NCI-H748 (cell line): ENCODE measurements around the gene ACAN.

ENCODE experiments used
- DNase-seq: peaks from one replicate; lab custom pipeline; 2025; ENCODE audit not compliant: unreplicated experiment; lab: John Stamatoyannopoulos, UW

The ACAN gene

DNA sequence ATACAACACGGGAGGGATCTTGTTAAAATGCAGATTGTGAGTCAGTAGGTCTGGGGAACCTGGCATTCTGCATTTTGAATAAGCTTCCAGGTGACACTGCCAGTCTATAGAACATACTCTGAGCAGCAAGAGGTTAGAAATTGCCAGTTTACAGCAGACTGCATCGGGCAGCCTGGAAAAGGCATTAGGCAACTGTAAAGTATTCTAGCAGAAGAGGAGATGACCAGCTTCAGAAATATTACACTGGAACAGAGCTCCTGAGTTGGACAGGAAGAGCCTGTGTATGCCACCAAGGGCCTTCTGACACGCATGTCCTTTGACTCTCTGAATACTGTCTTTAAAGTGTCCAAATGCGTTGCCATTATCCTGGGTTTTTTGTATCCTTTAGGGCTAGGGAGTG lies 2.5 kb upstream of the ACAN start:
- no peak for DNase-seq

DNA sequence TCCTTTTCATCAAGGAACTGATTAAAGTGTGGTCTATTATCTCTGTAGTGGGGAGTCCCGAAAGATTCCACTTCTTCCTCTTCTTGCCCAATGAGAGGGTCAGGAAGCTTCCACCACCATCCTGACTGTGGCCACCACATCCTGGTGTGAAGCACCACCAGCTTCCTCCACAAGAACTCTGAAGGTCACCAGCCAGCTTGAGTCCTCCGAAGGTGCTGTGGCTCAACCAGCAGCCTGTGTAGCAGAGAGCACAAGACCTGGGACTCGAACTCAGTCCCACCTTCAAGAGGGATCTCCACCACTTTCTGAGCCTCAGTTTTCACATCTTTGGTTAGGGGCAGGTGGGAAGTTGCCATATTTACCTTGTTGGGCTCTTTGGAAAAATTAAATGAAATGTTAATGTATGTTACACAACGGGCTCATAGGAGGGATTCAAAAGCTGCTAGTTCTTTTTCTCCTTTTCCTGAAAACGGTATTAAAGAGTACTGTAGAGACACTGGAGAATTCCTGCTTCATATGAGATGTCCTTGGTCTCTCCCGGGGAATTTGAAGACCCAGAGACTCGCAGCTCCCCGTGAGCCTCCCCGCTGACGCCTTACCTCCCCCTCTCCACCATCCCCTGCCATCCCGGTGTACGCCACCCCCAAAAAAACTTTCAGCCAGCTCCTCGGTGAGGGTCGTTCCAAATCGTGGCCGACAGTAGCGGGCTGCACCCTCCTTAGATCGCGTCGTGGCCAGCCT lies 816 bp upstream of the ACAN start:
- DNase-seq, result no peak

DNA sequence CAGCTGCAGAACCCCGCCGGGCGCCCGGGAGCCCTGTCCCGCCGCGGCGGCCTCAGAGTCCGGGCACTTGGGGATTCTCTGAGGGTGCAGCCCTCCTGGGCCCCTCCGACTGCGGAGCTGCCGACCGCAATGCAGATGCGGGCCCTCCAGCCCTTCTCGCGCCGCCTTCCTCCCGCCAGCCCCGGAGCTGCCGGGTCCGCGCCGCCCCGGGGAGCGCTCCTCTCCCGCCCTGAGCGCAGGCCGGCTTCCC lies 320 bp upstream of the ACAN start:
- DNase-seq, result no peak

DNA sequence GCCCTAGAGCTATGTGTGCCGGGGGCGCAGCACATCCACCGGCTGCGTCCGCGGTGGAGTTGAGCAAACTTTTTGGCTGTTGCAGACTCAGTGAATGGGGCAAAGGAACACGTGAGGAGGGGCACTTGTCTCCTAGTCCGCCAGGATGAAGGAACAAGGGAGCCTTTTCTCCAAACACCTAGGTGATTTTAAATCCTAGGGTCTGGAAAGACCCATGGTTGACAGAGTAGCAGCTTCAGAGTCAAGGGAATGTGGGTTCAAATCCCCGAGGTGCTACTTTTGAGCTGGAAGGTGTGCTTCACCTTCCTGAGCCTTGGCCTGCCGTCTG lies 648 bp downstream of the ACAN start:
- DNase-seq, result no peak

- DNase-seq, result no peak
These were observed 1.0 kb downstream of the ACAN start for GRCh38 chr15:88804257-88804656.

GRCh38 chr15:88805031-88805780 lies 2.0 kb downstream of the ACAN start:
- DNase-seq, result no peak

- DNase-seq, result no peak
These were observed 7.2 kb downstream of the ACAN start for GRCh38 chr15:88810446-88810845.

- no peak for DNase-seq
These were observed 8.9 kb downstream of the ACAN start for GRCh38 chr15:88812133-88812532.

DNA sequence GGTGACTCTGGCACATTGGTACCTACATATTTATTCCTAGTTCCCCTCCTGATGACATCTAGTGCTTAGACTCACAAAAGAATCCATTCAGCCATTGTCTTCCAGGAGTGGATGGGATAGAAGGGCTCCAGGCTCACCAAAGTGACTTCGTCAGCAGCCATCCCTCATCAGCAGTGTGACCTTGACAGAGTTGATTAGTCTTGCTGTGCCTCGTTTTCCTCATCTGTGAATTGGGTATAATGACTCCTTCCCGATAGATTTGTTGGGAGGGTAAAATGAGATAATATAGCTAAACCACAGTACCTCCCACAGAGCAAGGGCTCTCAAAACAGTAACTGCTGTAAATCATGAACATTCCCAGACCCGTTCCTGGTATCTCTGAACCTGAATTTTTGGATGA lies 10.7 kb downstream of the ACAN start:
- no peak for DNase-seq

GRCh38 chr15:88814393-88814792 lies 11.2 kb downstream of the ACAN start:
- no peak for DNase-seq

GRCh38 chr15:88818920-88819319 lies 15.7 kb downstream of the ACAN start:
- no peak for DNase-seq

GRCh38 chr15:88821993-88822392 lies 18.8 kb downstream of the ACAN start:
- DNase-seq, result no peak

DNA sequence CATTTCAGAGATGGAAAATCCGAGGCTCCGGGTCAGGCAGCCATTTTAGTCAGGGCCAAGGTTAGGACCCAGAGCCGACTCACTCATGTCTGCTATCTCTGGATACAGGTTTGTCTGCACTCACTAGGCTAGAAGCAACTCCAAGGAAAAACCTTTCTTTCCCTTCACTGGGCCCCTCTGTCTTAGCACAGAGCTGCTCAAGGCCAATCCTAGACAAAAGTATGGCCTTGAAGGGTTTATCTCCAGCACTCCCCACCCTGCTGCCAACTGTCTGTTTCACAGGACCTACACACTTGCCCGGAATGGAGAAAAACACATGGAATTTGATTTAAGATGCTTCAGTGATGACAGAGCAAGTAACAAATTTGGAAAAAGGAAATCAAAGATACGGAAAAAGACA lies 25.6 kb downstream of the ACAN start:
- DNase-seq, result no peak

GRCh38 chr15:88830016-88830415 lies 26.8 kb downstream of the ACAN start:
- no peak for DNase-seq

GRCh38 chr15:88832820-88833730 lies 29.8 kb downstream of the ACAN start:
- no peak for DNase-seq

- DNase-seq, result no peak
These were observed 30.5 kb downstream of the ACAN start for GRCh38 chr15:88833731-88834100.

- DNase-seq, result no peak
These were observed 31.1 kb downstream of the ACAN start for GRCh38 chr15:88834211-88834812.

- no peak for DNase-seq
These were observed 31.9 kb downstream of the ACAN start for GRCh38 chr15:88835119-88835518.

GRCh38 chr15:88835646-88836045 lies 32.4 kb downstream of the ACAN start:
- no peak for DNase-seq

GRCh38 chr15:88838667-88839066 lies 35.4 kb downstream of the ACAN start:
- DNase-seq, result no peak

GRCh38 chr15:88839146-88839545 lies 35.9 kb downstream of the ACAN start:
- DNase-seq, result no peak

- no peak for DNase-seq
These were observed 36.7 kb downstream of the ACAN start for GRCh38 chr15:88839961-88840360.
